Loucy (cell line): Measurements from ENCODE around the gene TM7SF3.

ENCODE experiments used
- H2AFZ ChIP-seq: fragments of 200-600 bp; sonication (generic); 2 replicates; pipeline ENCODE4 v1.6.0; 2016; ENCODE audit warnings: antibody characterized with exemption, mild to moderate bottlenecking, low read length, moderate library complexity
- H3F3A ChIP-seq: fragments of 200-600 bp; 2 replicates; pipeline ENCODE4 v1.6.0; 2016; ENCODE audit warnings: antibody characterized with exemption, low read depth, mild to moderate bottlenecking
- H3K27me3 ChIP-seq: fragments of 200-600 bp; sonication (generic); 2 replicates; pipeline ENCODE4 v1.6.1; 2014; ENCODE audit warnings: low read length, mild to moderate bottlenecking; ENCODE audit not compliant: insufficient read depth, poor library complexity, severe bottlenecking
- H3K36me3 ChIP-seq: fragments of 200-600 bp; sonication (generic); 2 replicates; pipeline ENCODE4 v1.6.1; 2016; ENCODE audit warnings: low read length; ENCODE audit not compliant: insufficient read depth
- H3K4me1 ChIP-seq: fragments of 200-600 bp; sonication (generic); 2 replicates; pipeline ENCODE4 v1.5.1; 2014; ENCODE audit warnings: low read length, mild to moderate bottlenecking; ENCODE audit not compliant: insufficient read depth, poor library complexity, severe bottlenecking
- H3K4me2 ChIP-seq: fragments of 200-600 bp; sonication (generic); 2 replicates; pipeline ENCODE4 v1.6.0; 2014; ENCODE audit warnings: antibody characterized with exemption, low read length, low read depth, mild to moderate bottlenecking; ENCODE audit not compliant: poor library complexity, severe bottlenecking
- H3K4me3 ChIP-seq: fragments of 200-600 bp; sonication (generic); 2 replicates; pipeline ENCODE4 v1.5.1; 2014; ENCODE audit warnings: low read length, mild to moderate bottlenecking, mixed read lengths; ENCODE audit not compliant: poor library complexity, severe bottlenecking
- H3K79me2 ChIP-seq: fragments of 200-600 bp; sonication (generic); 2 replicates; pipeline ENCODE4 v1.6.1; 2014; ENCODE audit warnings: low read length; ENCODE audit not compliant: insufficient read depth
- H3K9ac ChIP-seq: fragments of 200-600 bp; sonication (generic); 2 replicates; pipeline ENCODE4 v1.6.0; 2014; ENCODE audit warnings: mild to moderate bottlenecking, low read depth, low read length, moderate library complexity; ENCODE audit not compliant: poor library complexity, severe bottlenecking
- H3K9me2 ChIP-seq: fragments of 200-600 bp; sonication (generic); replicated peaks from 2 replicates; pipeline ENCODE4 v1.6.1; 2016; ENCODE audit warnings: low read depth, low read length, mixed read lengths
- H3K9me3 ChIP-seq: fragments of 200-600 bp; sonication (generic); 2 replicates; pipeline ENCODE4 v1.6.1; 2014; ENCODE audit warnings: mild to moderate bottlenecking, antibody characterized with exemption, low read length, low read depth; ENCODE audit not compliant: insufficient read depth
- H4K20me1 ChIP-seq: fragments of 200-600 bp; sonication (generic); 2 replicates; pipeline ENCODE4 v1.6.0; 2014; ENCODE audit warnings: antibody characterized with exemption, low read length, mild to moderate bottlenecking; ENCODE audit not compliant: insufficient read depth, poor library complexity, severe bottlenecking
- EZH2phosphoT487 ChIP-seq: fragments of 200-600 bp; IDR thresholded peaks from 2 replicates; pipeline ENCODE4 v1.6.1; 2018; ENCODE audit warnings: antibody characterized with exemption, mild to moderate bottlenecking, moderate library complexity, borderline replicate concordance
- TF ChIP-seq, protein P1 (sequence below): fragments of 200-600 bp; sonication (generic); conservative IDR thresholded peaks from 2 replicates; pipeline ENCODE4 v1.5.1; 2014; ENCODE audit warnings: mild to moderate bottlenecking, antibody characterized with exemption, low read length

Gene TM7SF3

DNA sequence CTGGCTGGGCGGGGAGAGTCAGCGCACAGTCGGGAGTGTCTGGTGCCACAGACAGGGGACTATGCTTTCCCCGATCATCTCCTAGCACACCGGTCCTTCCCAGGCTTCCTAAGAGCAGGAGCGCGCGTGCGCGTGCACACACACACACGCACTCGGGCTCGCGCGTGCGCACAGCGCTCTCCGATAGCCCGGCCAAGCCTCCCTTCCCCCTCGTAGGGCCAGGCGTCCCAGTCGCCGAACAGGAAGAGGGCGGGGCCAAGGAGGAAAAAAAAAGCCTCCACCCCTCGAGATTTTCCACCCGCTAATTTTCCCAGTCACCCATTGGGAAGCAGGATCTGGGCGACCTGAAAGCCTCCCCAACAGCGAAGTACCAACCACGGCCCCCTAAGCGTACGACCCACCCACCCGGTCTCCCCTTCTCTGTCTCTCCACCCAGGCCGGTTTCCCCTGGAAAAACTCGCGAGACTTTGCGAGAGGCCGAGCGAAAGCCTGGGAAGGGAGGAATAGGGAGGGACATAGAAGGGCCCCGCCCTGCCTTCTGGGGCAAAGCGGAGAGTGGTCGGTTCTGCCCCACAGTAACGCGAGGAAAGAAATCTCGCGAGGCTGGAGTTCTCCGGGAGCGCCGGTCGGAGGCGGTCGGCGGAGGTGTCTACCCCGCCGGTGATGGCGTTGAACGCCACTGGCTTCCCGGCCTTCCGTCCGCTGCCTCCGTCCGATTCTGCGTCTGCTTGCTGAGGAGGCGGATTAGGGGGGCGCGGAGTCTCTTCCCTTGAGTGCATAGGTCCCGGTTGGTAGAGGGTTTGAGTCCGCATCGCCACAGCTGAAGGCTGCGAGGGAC, 76.1 kb downstream of the TM7SF3 start, which contains the start of the genes FGFR1OP2 and INTS13:
FGFR1OP2 (plus strand) TSS at position 608 of the 838 bp plus-strand sequence. CDS start 15,689 bp downstream, outside the sequence.
INTS13 (minus strand) TSS at position 119 of the 838 bp plus-strand sequence. CDS start 1,178 bp downstream, outside the sequence.
- H3K27me3 ChIP-seq, result no peaks in the 10 kb centered on the region
- no peaks in the 10 kb centered on the region for H3K9me3 ChIP-seq
- peaks cover 95% of the 10 kb centered on the region for H3K79me2 ChIP-seq
- H3K9ac ChIP-seq, result peak within 1 kb of the TSS; percentile 91
- peaks cover 73% of the 10 kb centered on the region for H3K4me1 ChIP-seq
- H4K20me1 ChIP-seq, result peaks cover 67% of the 10 kb centered on the region
- TF ChIP-seq, protein P1, sequence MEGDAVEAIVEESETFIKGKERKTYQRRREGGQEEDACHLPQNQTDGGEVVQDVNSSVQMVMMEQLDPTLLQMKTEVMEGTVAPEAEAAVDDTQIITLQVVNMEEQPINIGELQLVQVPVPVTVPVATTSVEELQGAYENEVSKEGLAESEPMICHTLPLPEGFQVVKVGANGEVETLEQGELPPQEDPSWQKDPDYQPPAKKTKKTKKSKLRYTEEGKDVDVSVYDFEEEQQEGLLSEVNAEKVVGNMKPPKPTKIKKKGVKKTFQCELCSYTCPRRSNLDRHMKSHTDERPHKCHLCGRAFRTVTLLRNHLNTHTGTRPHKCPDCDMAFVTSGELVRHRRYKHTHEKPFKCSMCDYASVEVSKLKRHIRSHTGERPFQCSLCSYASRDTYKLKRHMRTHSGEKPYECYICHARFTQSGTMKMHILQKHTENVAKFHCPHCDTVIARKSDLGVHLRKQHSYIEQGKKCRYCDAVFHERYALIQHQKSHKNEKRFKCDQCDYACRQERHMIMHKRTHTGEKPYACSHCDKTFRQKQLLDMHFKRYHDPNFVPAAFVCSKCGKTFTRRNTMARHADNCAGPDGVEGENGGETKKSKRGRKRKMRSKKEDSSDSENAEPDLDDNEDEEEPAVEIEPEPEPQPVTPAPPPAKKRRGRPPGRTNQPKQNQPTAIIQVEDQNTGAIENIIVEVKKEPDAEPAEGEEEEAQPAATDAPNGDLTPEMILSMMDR, result no peak
- no peak for TF ChIP-seq EZH2phosphoT487
- peak within 1 kb of the TSS; percentile 87 for H3K4me2 ChIP-seq
- H3K4me3 ChIP-seq, result peak within 1 kb of the TSS; percentile 83
- no peaks in the 10 kb centered on the region for H3K36me3 ChIP-seq
- H3F3A ChIP-seq, result peaks cover 6% of the 10 kb centered on the region; the same call in 1 of the 2 replicates
- H2AFZ ChIP-seq, result peak within 1 kb of the TSS; percentile 91
- no peaks in the 10 kb centered on the region for H3K9me2 ChIP-seq

DNA sequence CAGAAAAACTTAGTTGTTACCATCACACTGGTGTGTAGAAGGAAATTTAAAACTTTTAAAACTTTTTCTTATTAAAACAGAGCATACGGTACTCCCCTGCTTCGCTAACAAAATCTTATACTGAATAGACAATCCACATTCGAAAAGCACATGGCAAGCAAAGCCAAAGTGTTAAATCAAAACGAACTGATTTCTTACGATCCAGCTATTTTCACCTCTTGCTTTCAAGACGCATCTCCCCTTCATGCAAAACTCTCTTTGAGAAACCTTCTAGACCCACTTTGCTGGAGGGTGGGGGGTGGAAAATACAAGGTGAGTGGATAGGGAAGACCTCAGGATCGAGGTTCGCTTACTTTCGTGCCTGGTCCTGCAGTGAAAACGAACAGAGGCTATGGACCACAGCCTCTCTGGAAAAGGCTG, 76.7 kb downstream of the TM7SF3 start:
- Histone ChIP-seq H2AFZ (0 out of 2 replicates have a peak overlapping the region, but pooled peaks have one; percentile 91), H3K9me3 (no peaks in the 10 kb centered on the region), H3K36me3 (no peaks in the 10 kb centered on the region), H3K4me2 (peak overlapping the region; percentile 69), H3K27me3 (no peaks in the 10 kb centered on the region), H3K79me2 (peaks cover 95% of the 10 kb centered on the region), H3F3A (peaks cover 6% of the 10 kb centered on the region; the same call in 1 of the 2 replicates), H3K9ac (peak overlapping the region; percentile 91), H3K4me1 (peaks cover 73% of the 10 kb centered on the region), H3K4me3 (peak overlapping the region; percentile 83), H4K20me1 (peaks cover 62% of the 10 kb centered on the region), H3K9me2 (no peaks in the 10 kb centered on the region)
- TF ChIP-seq, protein P1, result no peak
- TF ChIP-seq EZH2phosphoT487, result no peak

DNA sequence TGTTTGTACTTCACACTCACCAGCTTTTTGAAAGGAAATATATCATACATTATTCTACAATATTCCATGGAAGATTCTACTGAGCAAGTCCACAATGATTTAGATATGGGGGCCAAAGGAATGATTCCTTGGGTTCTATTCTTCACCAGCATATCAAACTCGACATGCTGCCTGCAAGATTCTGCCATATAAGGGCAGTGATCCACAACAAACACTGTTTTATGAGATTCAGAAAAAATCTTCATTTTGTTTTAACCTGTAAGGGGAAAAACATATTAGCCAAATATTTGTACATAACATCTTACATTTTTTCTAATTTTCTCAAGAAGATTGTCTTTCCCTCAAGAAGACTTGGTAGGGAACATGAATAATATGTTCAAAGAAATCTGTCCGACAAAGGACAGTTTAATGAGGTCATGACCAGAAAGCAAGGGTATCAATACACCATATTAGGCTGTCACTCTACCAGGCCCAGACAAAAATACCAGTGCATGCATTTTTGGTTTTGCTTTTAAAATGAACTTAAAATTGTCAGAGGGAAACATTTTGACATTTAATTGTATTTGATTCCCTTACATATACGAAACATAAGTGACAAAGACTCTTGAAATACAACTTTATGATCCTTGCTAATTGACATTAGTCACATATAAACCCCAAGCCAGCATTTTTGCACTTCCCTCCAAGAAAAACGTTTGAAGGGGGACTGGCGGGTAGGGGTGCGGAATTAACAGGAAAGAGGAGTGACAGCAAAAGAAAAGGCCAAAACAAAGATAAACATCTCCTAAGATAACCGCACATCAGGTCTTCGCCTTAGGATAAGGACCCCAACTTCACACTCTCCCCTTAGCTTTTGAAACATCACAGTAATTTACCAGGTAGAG, 77.4 kb downstream of the TM7SF3 start:
- Histone ChIP-seq H3K9me3 (no peaks in the 10 kb centered on the region), H3K4me2 (peak overlapping the region; percentile 69), H3K79me2 (peaks cover 95% of the 10 kb centered on the region), H3K36me3 (no peaks in the 10 kb centered on the region), H3K4me1 (peaks cover 73% of the 10 kb centered on the region), H3K4me3 (peak overlapping the region; percentile 83), H3K9ac (peak overlapping the region; percentile 91), H3K27me3 (no peaks in the 10 kb centered on the region), H3F3A (peaks cover 6% of the 10 kb centered on the region; the same call in 1 of the 2 replicates), H4K20me1 (peaks cover 64% of the 10 kb centered on the region), H3K9me2 (no peaks in the 10 kb centered on the region), H2AFZ (no peak overlapping the region)
- no peak for TF ChIP-seq EZH2phosphoT487
- TF ChIP-seq, protein P1, result no peak
